SK-N-SH (cell line): ENCODE measurements around the gene ESD. TPM values are rescaled to one million over a fixed set of nuclear protein-coding genes. Genes with fewer than 3 reads are reported as not detected.
A peak's percentile ranks its signal among the peaks of the same experiment; 100 is the strongest.

Experiments
- CTCF ChIA-PET: fragments of 300-600, 350-600 bp; formaldehyde crosslinking; extraction: SDS; loops from one replicate; lab custom pipeline; 2021; lab: Yijun Ruan, JAX
- POLR2A ChIA-PET: fragments of 350-600 bp; sonication (Branson Sonifier 250); formaldehyde crosslinking; extraction: SDS; loops from one replicate; lab custom pipeline; 2020; ENCODE audit warnings: antibody characterized with exemption, inconsistent platforms; lab: Yijun Ruan, JAX
- DNase-seq: peaks from one replicate; pipeline ENCODE4 v3.0.0; 2012
- H2AFZ ChIP-seq: fragments of 200-600 bp; sonication (generic); 2 replicates; pipeline ENCODE4 v1.8.1; 2016; ENCODE audit warnings: antibody characterized with exemption, mild to moderate bottlenecking, low read depth
- H3F3A ChIP-seq: fragments of 200-600 bp; sonication (generic); replicated peaks from 2 replicates; pipeline ENCODE3; 2016; ENCODE audit warnings: antibody characterized with exemption, mild to moderate bottlenecking; ENCODE audit not compliant: insufficient read depth
- H3K27ac ChIP-seq, 2 experiments: fragments of 200-500 bp in 1 of 2; fragments of 200-600 bp in 1 of 2; sonication (Bioruptor generic) in 1 of 2; sonication (generic), shearing (Covaris generic) in 1 of 2; 2 replicates each; pipeline versions ENCODE4 v1.5.1 to v1.6.1; 2014 to 2016; ENCODE audit warnings: low read depth in 2 of 2, inconsistent platforms in 1 of 2, low read length in 1 of 2, mild to moderate bottlenecking in 1 of 2, mixed read lengths in 1 of 2
- H3K27me3 ChIP-seq: fragments of 200-600 bp; sonication (generic), shearing (Covaris generic); 2 replicates; pipeline ENCODE4 v1.6.1; 2016; ENCODE audit warnings: mixed run types; ENCODE audit not compliant: insufficient read depth
- H3K36me3 ChIP-seq, 2 experiments: fragments of 200-500 bp in 1 of 2; fragments of 200-600 bp in 1 of 2; sonication (Bioruptor generic) in 1 of 2; sonication (generic) in 1 of 2; replicated peaks in 1 of 2; 2 replicates each; pipeline versions ENCODE3 to v1.5.1; 2014 to 2016; ENCODE audit warnings: low read length in 1 of 2, mild to moderate bottlenecking in 1 of 2; ENCODE audit not compliant: insufficient read depth in 2 of 2, control insufficient read depth in 1 of 2
- H3K4me1 ChIP-seq, 2 experiments: fragments of 200-500 bp in 1 of 2; fragments of 200-600 bp in 1 of 2; sonication (Bioruptor generic) in 1 of 2; sonication (generic), shearing (Covaris generic) in 1 of 2; 2 replicates each; pipeline versions ENCODE4 v1.5.1 to v1.6.1; 2014 to 2016; ENCODE audit warnings: low read depth in 1 of 2, low read length in 1 of 2, mixed run types in 1 of 2; ENCODE audit not compliant: insufficient read depth in 2 of 2, control insufficient read depth in 1 of 2
- H3K4me2 ChIP-seq: fragments of 200-600 bp; sonication (generic), shearing (Covaris generic); 2 replicates; pipeline ENCODE4 v1.6.1; 2017; ENCODE audit warnings: mixed run types
- H3K4me3 ChIP-seq, 2 experiments: fragments of 200-500 bp in 1 of 2; fragments of 200-600 bp in 1 of 2; sonication (Bioruptor generic) in 1 of 2; sonication (generic), shearing (Covaris generic) in 1 of 2; 2 replicates each; pipeline versions ENCODE4 v1.5.1 to v1.8.1; 2014 to 2016; ENCODE audit warnings: low read depth in 2 of 2, inconsistent platforms in 1 of 2, low read length in 1 of 2, mild to moderate bottlenecking in 1 of 2, mixed read lengths in 1 of 2, moderate library complexity in 1 of 2
- H3K79me2 ChIP-seq: fragments of 200-600 bp; sonication (generic); 2 replicates; pipeline ENCODE4 v1.8.1; 2017; ENCODE audit warnings: mild to moderate bottlenecking; ENCODE audit not compliant: insufficient read depth
- H3K9ac ChIP-seq: fragments of 200-600 bp; sonication (generic); 2 replicates; pipeline ENCODE4 v1.6.1; 2017; ENCODE audit warnings: mixed run types
- H3K9me2 ChIP-seq: fragments of 200-600 bp; sonication (generic); 2 replicates; pipeline ENCODE4 v1.6.1; 2017; ENCODE audit warnings: mixed run types
- H3K9me3 ChIP-seq: fragments of 200-600 bp; sonication (generic); 2 replicates; pipeline ENCODE4 v1.6.1; 2017; ENCODE audit warnings: mixed run types, mild to moderate bottlenecking, moderate library complexity
- H4K20me1 ChIP-seq: fragments of 200-600 bp; sonication (generic); 2 replicates; pipeline ENCODE4 v1.6.1; 2017; ENCODE audit warnings: mild to moderate bottlenecking, mixed run types; ENCODE audit not compliant: insufficient read depth
- EP300 ChIP-seq, 2 experiments: IDR thresholded peaks; 2 replicates each; pipeline versions ENCODE4 v1.4.0 to v1.6.1; 2012; ENCODE audit warnings: borderline replicate concordance in 1 of 2, low read depth in 1 of 2, low read length in 1 of 2
- FOSL2 ChIP-seq: IDR thresholded peaks from 2 replicates; pipeline ENCODE4 v1.4.0; 2012; ENCODE audit warnings: low read depth, mild to moderate bottlenecking, moderate library complexity, borderline replicate concordance
- FOXJ3 ChIP-seq: sonication (generic); formaldehyde crosslinking; IDR thresholded peaks from 2 replicates; pipeline ENCODE4 v1.5.1; 2020; ENCODE audit warnings: mild to moderate bottlenecking, missing genetic modification reagents
- JUND ChIP-seq: IDR thresholded peaks from 2 replicates; pipeline ENCODE4 v1.4.0; 2012
- PBX3 ChIP-seq: IDR thresholded peaks from 2 replicates; pipeline ENCODE4; 2012
- POLR2AphosphoS5 ChIP-seq: IDR thresholded peaks from 2 replicates; pipeline ENCODE4 v1.6.1; 2012; ENCODE audit warnings: low read depth, low read length
- RAD21 ChIP-seq: IDR thresholded peaks from 2 replicates; pipeline ENCODE4 v1.6.1; 2012; ENCODE audit warnings: mild to moderate bottlenecking, low read length
- REST ChIP-seq: IDR thresholded peaks from 2 replicates; pipeline ENCODE4 v1.6.1; 2012; ENCODE audit warnings: mild to moderate bottlenecking, low read depth, low read length, moderate library complexity
- TCF12 ChIP-seq: IDR thresholded peaks from 2 replicates; pipeline ENCODE4 v1.4.0; 2012
- TEAD4 ChIP-seq: IDR thresholded peaks from 2 replicates; pipeline ENCODE4 v1.4.0; 2012; ENCODE audit warnings: mild to moderate bottlenecking, borderline replicate concordance; ENCODE audit not compliant: insufficient read depth
- WGBS: methylation state at CpG from one replicate; pipeline ENCODE4 v1.1.6; 2017; ENCODE audit warnings: low lambda C conversion rate; 5-methylcytosine and 5-hydroxymethylcytosine counted together
- polyA plus RNA-seq, 3 experiments: library from polyadenylated mRNA; depleted of rRNA; stranded (reverse); fragments of >200 nt; gene quantifications; 2 replicates each; pipeline ENCODE4 v1.2.3, GENCODE V29; 2012

The ESD gene
- polyA plus RNA-seq, 1 of the 3 experiments (the other 2 are of a cell fraction) = 80.9 TPM

GRCh38 chr13:46745062-46745461 is 51.9 kb downstream of the ESD start (continued):
- no peak for TF ChIP-seq RAD21

- H3K9ac ChIP-seq = no peak overlapping the region
- 63% methylated on average over 2 of the region's 2 CpGs for WGBS
- TF ChIP-seq TEAD4 = peak; percentile 58; the same call in 1 of the 2 replicates
- peak; percentile 26; the same call in 1 of the 2 replicates for TF ChIP-seq FOSL2
- peak; percentile 73; the same call in 1 of the 2 replicates for TF ChIP-seq POLR2AphosphoS5
- peak; percentile 88 for TF ChIP-seq TCF12
- TF ChIP-seq REST = no peak
- TF ChIP-seq PBX3 = peak; percentile 93
- peak; percentile 58; the same call in 1 of the 2 replicates for TF ChIP-seq JUND
- no peak for TF ChIP-seq FOXJ3 (CRISPR knock-in tag)
- TF ChIP-seq EP300 (IDR thresholded peaks at IDR 0.05; ENCODE audit: borderline replicate concordance in 1 of 2, low read depth in 1 of 2, low read length in 1 of 2) = peak; percentile 56 to 61; a peak in 2 of 4 replicates
- H3K79me2 ChIP-seq = no peaks in the 10 kb centered on the region
- peaks cover 15% of the 10 kb centered on the region for H3F3A ChIP-seq
- H3K4me3 ChIP-seq = no peak overlapping the region
- H2AFZ ChIP-seq = no peak overlapping the region
- H3K27me3 ChIP-seq = no peaks in the 10 kb centered on the region
- peaks cover 12 to 14% of the 10 kb centered on the region in 2 experiments; a peak in 3 of 4 replicates for H3K4me1 ChIP-seq
- H3K27ac ChIP-seq = peak overlapping the region; percentile 28 to 39
- no peak for DNase-seq
- peaks cover 24 to 31% of the 10 kb centered on the region in 2 experiments for H3K36me3 ChIP-seq
- ChIA-PET POLR2A (no interaction called here), CTCF (no interaction called here)
- no peaks in the 10 kb centered on the region for H4K20me1 ChIP-seq
- peak overlapping the region; percentile 16; the same call in 1 of the 2 replicates for H3K4me2 ChIP-seq
- no peaks in the 10 kb centered on the region for H3K9me3 ChIP-seq
- H3K9me2 ChIP-seq = no peaks in the 10 kb centered on the region
These were observed 53.8 kb downstream of the ESD start for GRCh38 chr13:46743191-46743590.
